ENCODE data around the gene CETP.
A peak's percentile ranks its signal among the peaks of the same experiment; 100 is the strongest.

CETP gene

GRCh38 chr16:56961851-56962281, at the start of gene CETP:
TSS of gene CETP (plus strand) at chr16:56961950. CDS start at chr16:56961980, 30 bp downstream.
- DNase-seq (ENCODE audit: low spot score) = no peak
- in situ Hi-C loops (cut with MboI; ENCODE audit: low pct_unique_long_range_greater_than_20kb, low sequenced_read_pairs, unreplicated experiment) = no loop called here
- TF ChIP-seq CTCF (IDR thresholded peaks at IDR 0.05; ENCODE audit: extremely low read depth, insufficient read depth, missing control alignments) = no peak

- no peak for DNase-seq (ENCODE audit: low spot score)
- in situ Hi-C loops (cut with MboI; ENCODE audit: low pct_unique_long_range_greater_than_20kb, low sequenced_read_pairs, unreplicated experiment) = no loop called here
- no peak for TF ChIP-seq CTCF (IDR thresholded peaks at IDR 0.05; ENCODE audit: extremely low read depth, insufficient read depth, missing control alignments)
Measured at GRCh38 chr16:56912746-56913708, 48.7 kb upstream of the CETP start.

- no peak for DNase-seq (ENCODE audit: low spot score)
- in situ Hi-C loops (cut with MboI; ENCODE audit: low pct_unique_long_range_greater_than_20kb, low sequenced_read_pairs, unreplicated experiment) = no loop called here
- TF ChIP-seq CTCF (IDR thresholded peaks at IDR 0.05; ENCODE audit: extremely low read depth, insufficient read depth, missing control alignments) = no peak
Measured at GRCh38 chr16:56914896-56915295, 46.9 kb upstream of the CETP start.

GRCh38 chr16:56915336-56916119, 46.2 kb upstream of the CETP start:
- no peak for TF ChIP-seq CTCF (IDR thresholded peaks at IDR 0.05; ENCODE audit: extremely low read depth, insufficient read depth, missing control alignments)
- in situ Hi-C loops (cut with MboI; ENCODE audit: low pct_unique_long_range_greater_than_20kb, low sequenced_read_pairs, unreplicated experiment) = no loop called here
- no peak for DNase-seq (ENCODE audit: low spot score)

GRCh38 chr16:56916571-56917403, 45.0 kb upstream of the CETP start:
- peak; percentile 72 for DNase-seq (ENCODE audit: low spot score)
- TF ChIP-seq CTCF (IDR thresholded peaks at IDR 0.05; ENCODE audit: extremely low read depth, insufficient read depth, missing control alignments) = no peak
- in situ Hi-C loops (cut with MboI; ENCODE audit: low pct_unique_long_range_greater_than_20kb, low sequenced_read_pairs, unreplicated experiment) = no loop called here

Data from GM13977 (cell line).